Measurements from ENCODE around the gene RBM25. TPM values are rescaled to one million over a fixed set of nuclear protein-coding genes. Genes with fewer than 3 reads are reported as not detected.

RBM25 gene
- total RNA-seq, 1 donor from 2014 or later = 128 TPM

DNA sequence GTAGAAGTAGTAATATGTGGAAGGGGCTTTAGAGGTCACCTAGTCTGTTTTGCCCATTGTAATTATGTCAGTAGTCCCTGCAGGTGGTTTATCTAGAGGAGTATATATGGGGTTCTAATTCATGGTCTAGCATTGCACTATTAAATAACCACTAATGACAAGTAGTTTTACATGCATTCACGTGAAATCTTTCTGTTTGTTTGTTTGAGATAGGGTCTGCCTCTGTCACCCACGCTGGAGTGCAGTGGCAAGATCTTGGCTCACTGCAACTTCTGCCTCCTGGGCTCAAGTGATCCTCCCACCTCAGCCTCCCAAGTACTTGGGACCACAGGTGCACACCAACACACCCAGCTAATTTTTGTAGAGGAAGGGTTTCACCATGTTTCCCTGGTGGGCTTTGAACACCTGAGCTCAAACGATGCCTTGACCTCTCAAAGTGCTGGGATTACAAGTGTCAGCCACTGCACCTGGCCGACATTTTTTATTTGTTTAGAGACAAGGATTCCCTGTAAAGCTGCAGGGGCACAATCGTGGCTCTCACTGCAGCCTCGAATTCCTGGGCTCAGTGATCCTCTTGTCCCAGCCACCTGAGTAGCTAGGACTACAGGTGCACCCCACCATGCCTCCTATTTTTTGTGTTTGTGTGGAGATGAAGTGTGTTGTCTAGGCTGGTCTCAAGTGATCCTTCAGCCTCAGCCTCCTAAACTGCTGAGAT is 66.0 kb downstream of the RBM25 start:
- no peak for DNase-seq (ENCODE audit: low spot score)

DNA sequence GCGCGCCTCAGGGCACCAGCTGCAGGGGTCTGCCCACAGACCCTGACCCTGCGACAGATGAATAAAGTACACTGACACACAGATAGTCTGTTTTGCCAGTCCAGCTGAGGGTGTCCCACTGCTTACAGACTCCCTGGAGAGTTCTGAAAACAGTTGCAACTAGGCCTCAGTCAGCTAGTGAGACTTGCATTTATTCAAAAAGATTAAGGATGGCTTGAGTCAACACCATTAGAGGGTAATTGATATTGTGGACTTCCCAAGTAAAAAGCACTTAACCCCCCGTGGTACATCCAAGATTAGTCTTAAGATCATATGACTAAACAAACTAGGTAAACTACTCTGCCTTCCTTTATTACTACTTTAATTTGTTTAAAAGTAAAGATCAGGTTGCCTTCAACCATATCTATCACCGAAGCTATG is 66.8 kb downstream of the RBM25 start:
- no peak for DNase-seq (ENCODE audit: low spot score)

More for the DNA sequence above, 66.0 kb downstream of the RBM25 start:
- Mint-ChIP-seq H3K27ac (no peak overlapping the region), H3K4me3 (no peak overlapping the region), H3K27me3 (ENCODE audit: insufficient read depth) (no peaks in the 10 kb centered on the region), H3K9me3 (no peaks in the 10 kb centered on the region), H3K36me3 (ENCODE audit: low read depth) (peaks cover 26% of the 10 kb centered on the region), H3K4me1 (ENCODE audit: low read depth) (no peaks in the 10 kb centered on the region)
- intact Hi-C loops (cut with micrococcal nuclease) = no loop called here

GRCh38 chr14:73125746-73126145 is 67.4 kb downstream of the RBM25 start:
- Mint-ChIP-seq H3K4me3 (no peak overlapping the region), H3K4me1 (ENCODE audit: low read depth) (no peaks in the 10 kb centered on the region), H3K36me3 (ENCODE audit: low read depth) (peaks cover 24% of the 10 kb centered on the region), H3K27ac (no peak overlapping the region), H3K27me3 (ENCODE audit: insufficient read depth) (no peaks in the 10 kb centered on the region), H3K9me3 (no peaks in the 10 kb centered on the region)
- no peak for DNase-seq (ENCODE audit: low spot score)
- intact Hi-C loops (cut with micrococcal nuclease) = no loop called here

More for the DNA sequence above, 66.8 kb downstream of the RBM25 start:
- H3K36me3 Mint-ChIP-seq (ENCODE audit: low read depth) = peaks cover 24% of the 10 kb centered on the region
- no peaks in the 10 kb centered on the region for H3K4me1 Mint-ChIP-seq (ENCODE audit: low read depth)
- no peaks in the 10 kb centered on the region for H3K9me3 Mint-ChIP-seq
- intact Hi-C loops (cut with micrococcal nuclease) = no loop called here
- no peaks in the 10 kb centered on the region for H3K27me3 Mint-ChIP-seq (ENCODE audit: insufficient read depth)
- no peak overlapping the region for H3K27ac Mint-ChIP-seq
- no peak overlapping the region for H3K4me3 Mint-ChIP-seq

DNA sequence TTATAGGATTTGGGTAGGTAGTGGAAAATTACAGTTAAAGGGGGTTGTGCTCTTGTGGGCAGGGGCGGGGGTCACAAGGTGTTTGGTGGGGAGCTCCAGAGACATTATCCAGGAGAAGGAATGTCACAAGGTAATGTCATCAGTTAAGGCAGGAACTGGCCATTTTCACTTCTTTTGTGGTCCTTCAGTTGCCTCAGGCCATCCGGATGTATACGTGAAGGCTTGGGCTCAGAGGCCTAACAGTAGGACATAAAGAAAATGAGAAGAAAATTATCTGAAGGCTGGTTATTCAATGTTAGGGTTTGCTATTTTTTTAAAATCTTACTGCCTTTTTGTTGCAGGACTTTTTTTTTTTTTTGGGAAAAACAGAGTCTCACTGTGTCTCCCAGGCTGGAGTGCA is 75.5 kb downstream of the RBM25 start:
- DNase-seq (ENCODE audit: low spot score) = no peak
- H3K27me3 Mint-ChIP-seq (ENCODE audit: insufficient read depth) = no peaks in the 10 kb centered on the region
- no peak overlapping the region for H3K4me3 Mint-ChIP-seq
- intact Hi-C loops (cut with micrococcal nuclease) = loop anchor here (10.0 kb wide), 1 partner anchor 951 kb away; the partner anchor contains the start of genes ALDH6A1 and LIN52
- peaks cover 19% of the 10 kb centered on the region for H3K9me3 Mint-ChIP-seq
- peaks cover 10% of the 10 kb centered on the region for H3K4me1 Mint-ChIP-seq (ENCODE audit: low read depth)
- no peak overlapping the region for H3K27ac Mint-ChIP-seq
- peaks cover 16% of the 10 kb centered on the region for H3K36me3 Mint-ChIP-seq (ENCODE audit: low read depth)

GRCh38 chr14:73136085-73136386 is 77.7 kb downstream of the RBM25 start:
- DNase-seq (ENCODE audit: low spot score) = no peak
- H3K27me3 Mint-ChIP-seq (ENCODE audit: insufficient read depth) = no peaks in the 10 kb centered on the region
- intact Hi-C loops (cut with micrococcal nuclease) = loop anchor here (1.0 to 10.0 kb wide), 9 partner anchors 78 to 1356 kb away; partner anchors contain the start of genes ALDH6A1, DCAF4, ISCA2 and LIN52
- H3K36me3 Mint-ChIP-seq (ENCODE audit: low read depth) = peaks cover 23% of the 10 kb centered on the region
- peaks cover 22% of the 10 kb centered on the region for H3K9me3 Mint-ChIP-seq
- H3K4me3 Mint-ChIP-seq = peak overlapping the region; percentile 86
- H3K27ac Mint-ChIP-seq = peak overlapping the region; percentile 100
- H3K4me1 Mint-ChIP-seq (ENCODE audit: low read depth) = peaks cover 17% of the 10 kb centered on the region

DNA sequence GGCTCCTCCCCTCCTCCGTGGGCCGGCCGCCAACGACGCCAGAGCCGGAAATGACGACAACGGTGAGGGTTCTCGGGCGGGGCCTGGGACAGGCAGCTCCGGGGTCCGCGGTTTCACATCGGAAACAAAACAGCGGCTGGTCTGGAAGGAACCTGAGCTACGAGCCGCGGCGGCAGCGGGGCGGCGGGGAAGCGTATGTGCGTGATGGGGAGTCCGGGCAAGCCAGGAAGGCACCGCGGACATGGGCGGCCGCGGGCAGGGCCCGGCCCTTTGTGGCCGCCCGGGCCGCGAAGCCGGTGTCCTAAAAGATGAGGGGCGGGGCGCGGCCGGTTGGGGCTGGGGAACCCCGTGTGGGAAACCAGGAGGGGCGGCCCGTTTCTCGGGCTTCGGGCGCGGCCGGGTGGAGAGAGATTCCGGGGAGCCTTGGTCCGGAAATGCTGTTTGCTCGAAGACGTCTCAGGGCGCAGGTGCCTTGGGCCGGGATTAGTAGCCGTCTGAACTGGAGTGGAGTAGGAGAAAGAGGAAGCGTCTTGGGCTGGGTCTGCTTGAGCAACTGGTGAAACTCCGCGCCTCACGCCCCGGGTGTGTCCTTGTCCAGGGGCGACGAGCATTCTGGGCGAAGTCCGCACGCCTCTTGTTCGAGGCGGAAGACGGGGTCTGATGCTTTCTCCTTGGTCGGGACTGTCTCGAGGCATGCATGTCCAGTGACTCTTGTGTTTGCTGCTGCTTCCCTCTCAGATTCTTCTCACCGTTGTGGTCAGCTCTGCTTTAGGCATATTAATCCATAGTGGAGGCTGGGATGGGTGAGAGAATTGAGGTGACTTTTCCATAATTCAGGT is 78.3 kb downstream of the RBM25 start, which contains the start of gene PSEN1:
Gene PSEN1, plus strand, starts transcription at position 121 of the 839 bp plus-strand sequence. CDS start 11,513 bp downstream, outside the sequence.
- Mint-ChIP-seq H3K9me3 (peaks cover 22% of the 10 kb centered on the region), H3K4me3 (peak within 1 kb of the TSS; percentile 86), H3K4me1 (ENCODE audit: low read depth) (peaks cover 19% of the 10 kb centered on the region), H3K27ac (peak within 1 kb of the TSS; percentile 100), H3K36me3 (ENCODE audit: low read depth) (peaks cover 24% of the 10 kb centered on the region), H3K27me3 (ENCODE audit: insufficient read depth) (no peaks in the 10 kb centered on the region)
- DNase-seq (ENCODE audit: low spot score) = peak; percentile 98
- intact Hi-C loops (cut with micrococcal nuclease) = loop anchor here (1.0 to 10.0 kb wide), 9 partner anchors 78 to 1356 kb away; partner anchors contain the start of genes ALDH6A1, DCAF4, ISCA2 and LIN52

DNA sequence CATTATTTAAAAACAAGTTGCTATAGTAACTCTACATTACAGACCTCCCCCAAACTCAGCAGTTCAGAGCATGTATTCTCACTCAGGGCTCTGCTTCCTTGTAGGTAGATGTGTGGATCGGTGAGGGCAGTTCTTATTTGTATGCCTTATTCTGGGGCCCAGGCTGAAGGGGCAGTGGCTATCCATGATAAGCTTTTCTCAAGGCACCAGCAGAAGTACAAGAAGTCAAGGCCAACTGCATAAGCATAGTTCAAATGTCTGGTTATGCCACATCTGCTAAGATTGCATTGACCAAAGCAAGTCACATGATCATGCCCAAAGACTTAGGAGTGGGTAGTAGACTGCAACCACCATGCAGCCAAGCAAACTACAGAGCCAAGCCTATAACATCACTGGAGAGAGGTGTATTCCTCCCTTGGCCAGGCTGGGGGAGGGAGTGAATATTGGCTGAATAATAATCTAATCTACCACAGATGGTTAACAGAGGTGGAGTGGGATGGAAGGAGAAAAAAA is 82.5 kb downstream of the RBM25 start:
- Mint-ChIP-seq H3K27me3 (ENCODE audit: insufficient read depth) (no peaks in the 10 kb centered on the region), H3K4me1 (ENCODE audit: low read depth) (peaks cover 30% of the 10 kb centered on the region), H3K4me3 (no peak overlapping the region), H3K9me3 (peaks cover 4% of the 10 kb centered on the region), H3K36me3 (ENCODE audit: low read depth) (peaks cover 17% of the 10 kb centered on the region), H3K27ac (peak overlapping the region; percentile 49)
- no peak for DNase-seq (ENCODE audit: low spot score)
- intact Hi-C loops (cut with micrococcal nuclease) = no loop called here

DNA sequence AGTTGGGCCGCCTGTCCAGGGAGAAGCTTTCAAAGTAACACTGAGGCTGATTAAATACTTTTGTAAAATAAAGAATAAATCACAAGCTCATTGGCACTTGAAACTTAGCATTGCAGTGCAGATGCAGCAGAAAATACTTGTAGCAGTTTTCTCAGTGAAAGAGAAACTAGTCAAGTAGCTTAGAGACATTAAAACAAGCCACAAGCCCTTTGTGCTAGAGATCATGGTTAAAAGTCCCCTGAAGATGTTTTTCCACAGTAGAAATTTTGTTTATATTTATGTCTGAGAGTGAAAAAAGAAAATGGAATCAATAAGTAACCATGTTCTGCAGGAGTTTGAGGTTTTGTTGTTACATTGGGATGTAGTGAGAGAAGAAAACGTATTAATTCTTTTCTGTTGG is 83.9 kb downstream of the RBM25 start:
- Mint-ChIP-seq H3K4me3 (no peak overlapping the region), H3K27me3 (ENCODE audit: insufficient read depth) (no peaks in the 10 kb centered on the region), H3K4me1 (ENCODE audit: low read depth) (peaks cover 26% of the 10 kb centered on the region), H3K36me3 (ENCODE audit: low read depth) (peaks cover 14% of the 10 kb centered on the region), H3K9me3 (peaks cover 4% of the 10 kb centered on the region), H3K27ac (peak overlapping the region; percentile 70)
- no peak for DNase-seq (ENCODE audit: low spot score)
- intact Hi-C loops (cut with micrococcal nuclease) = no loop called here

GRCh38 chr14:73143003-73143402 is 84.7 kb downstream of the RBM25 start:
- peak overlapping the region; percentile 28 for H3K27ac Mint-ChIP-seq

GRCh38 chr14:73143617-73144016 is 85.3 kb downstream of the RBM25 start:
- intact Hi-C loops (cut with micrococcal nuclease) = no loop called here
- DNase-seq (ENCODE audit: low spot score) = no peak
- H3K36me3 Mint-ChIP-seq (ENCODE audit: low read depth) = peaks cover 15% of the 10 kb centered on the region
- no peak overlapping the region for H3K4me3 Mint-ChIP-seq
- peaks cover 21% of the 10 kb centered on the region for H3K4me1 Mint-ChIP-seq (ENCODE audit: low read depth)
- H3K27ac Mint-ChIP-seq = no peak overlapping the region
- H3K9me3 Mint-ChIP-seq = peaks cover 4% of the 10 kb centered on the region
- H3K27me3 Mint-ChIP-seq (ENCODE audit: insufficient read depth) = no peaks in the 10 kb centered on the region

More at GRCh38 chr14:73143003-73143402, 84.7 kb downstream of the RBM25 start:
- intact Hi-C loops (cut with micrococcal nuclease) = no loop called here
- no peaks in the 10 kb centered on the region for H3K27me3 Mint-ChIP-seq (ENCODE audit: insufficient read depth)
- peaks cover 4% of the 10 kb centered on the region for H3K9me3 Mint-ChIP-seq
- DNase-seq (ENCODE audit: low spot score) = no peak
- H3K4me1 Mint-ChIP-seq (ENCODE audit: low read depth) = peaks cover 21% of the 10 kb centered on the region
- peaks cover 11% of the 10 kb centered on the region for H3K36me3 Mint-ChIP-seq (ENCODE audit: low read depth)
- no peak overlapping the region for H3K4me3 Mint-ChIP-seq

- H3K27ac Mint-ChIP-seq = no peak overlapping the region
- H3K4me3 Mint-ChIP-seq = no peak overlapping the region
- no peaks in the 10 kb centered on the region for H3K27me3 Mint-ChIP-seq (ENCODE audit: insufficient read depth)
- H3K36me3 Mint-ChIP-seq (ENCODE audit: low read depth) = peaks cover 22% of the 10 kb centered on the region
- intact Hi-C loops (cut with micrococcal nuclease) = no loop called here
- DNase-seq (ENCODE audit: low spot score) = no peak
- peaks cover 4% of the 10 kb centered on the region for H3K9me3 Mint-ChIP-seq
- H3K4me1 Mint-ChIP-seq (ENCODE audit: low read depth) = peaks cover 20% of the 10 kb centered on the region
Measured at GRCh38 chr14:73145371-73145770, 87.0 kb downstream of the RBM25 start.

GRCh38 chr14:73146111-73146510 is 87.8 kb downstream of the RBM25 start:
- Mint-ChIP-seq H3K9me3 (peaks cover under 1% of the 10 kb centered on the region), H3K36me3 (ENCODE audit: low read depth) (peaks cover 14% of the 10 kb centered on the region), H3K27me3 (ENCODE audit: insufficient read depth) (no peaks in the 10 kb centered on the region), H3K4me3 (no peak overlapping the region), H3K4me1 (ENCODE audit: low read depth) (peaks cover 13% of the 10 kb centered on the region), H3K27ac (peak overlapping the region; percentile 12)
- DNase-seq (ENCODE audit: low spot score) = no peak
- intact Hi-C loops (cut with micrococcal nuclease) = no loop called here

DNA sequence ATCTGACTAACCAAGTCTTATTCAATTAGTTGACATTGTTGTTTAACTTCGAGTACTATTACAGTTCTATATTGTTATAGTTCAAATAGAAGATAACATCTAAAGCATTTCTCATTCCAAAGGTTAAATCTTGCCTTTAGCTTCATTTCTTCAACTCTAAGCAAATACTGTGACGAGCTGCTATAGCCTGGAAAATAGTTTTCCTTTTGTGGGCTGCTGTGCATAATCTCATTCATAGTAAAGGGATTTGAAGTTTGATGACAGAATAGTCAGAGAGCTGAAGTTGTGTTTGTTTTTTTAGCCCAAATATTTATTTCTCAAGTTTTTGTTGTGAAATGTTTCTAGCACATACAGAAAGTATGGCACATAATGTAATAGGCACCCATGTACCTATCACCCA is 91.4 kb downstream of the RBM25 start:
- Mint-ChIP-seq H3K27ac (no peak overlapping the region), H3K4me1 (ENCODE audit: low read depth) (no peaks in the 10 kb centered on the region), H3K36me3 (ENCODE audit: low read depth) (peaks cover 24% of the 10 kb centered on the region), H3K4me3 (no peak overlapping the region), H3K9me3 (no peaks in the 10 kb centered on the region), H3K27me3 (ENCODE audit: insufficient read depth) (no peaks in the 10 kb centered on the region)
- DNase-seq (ENCODE audit: low spot score) = no peak
- intact Hi-C loops (cut with micrococcal nuclease) = no loop called here

Data from activated T-helper 1 cell treated with anti-CD3 and anti-CD28 coated beads, Interleukin-12 subunit alpha, Interleukin-12 subunit beta, Interleukin-2, Interleukin-4 antibody, amounts not matched to agents 30 ng/mL and 10 ng/mL and 1 ng/mL, durations not matched to agents 14 hours and 24 hours and 36 hours (primary cell).